Measurements from ENCODE around the gene BEST2. TPM values are rescaled to one million over a fixed set of nuclear protein-coding genes. Genes with fewer than 3 reads are reported as not detected.

BEST2 gene
- total RNA-seq, 1 experiment from 2014 or later, result 0.10 TPM

DNA sequence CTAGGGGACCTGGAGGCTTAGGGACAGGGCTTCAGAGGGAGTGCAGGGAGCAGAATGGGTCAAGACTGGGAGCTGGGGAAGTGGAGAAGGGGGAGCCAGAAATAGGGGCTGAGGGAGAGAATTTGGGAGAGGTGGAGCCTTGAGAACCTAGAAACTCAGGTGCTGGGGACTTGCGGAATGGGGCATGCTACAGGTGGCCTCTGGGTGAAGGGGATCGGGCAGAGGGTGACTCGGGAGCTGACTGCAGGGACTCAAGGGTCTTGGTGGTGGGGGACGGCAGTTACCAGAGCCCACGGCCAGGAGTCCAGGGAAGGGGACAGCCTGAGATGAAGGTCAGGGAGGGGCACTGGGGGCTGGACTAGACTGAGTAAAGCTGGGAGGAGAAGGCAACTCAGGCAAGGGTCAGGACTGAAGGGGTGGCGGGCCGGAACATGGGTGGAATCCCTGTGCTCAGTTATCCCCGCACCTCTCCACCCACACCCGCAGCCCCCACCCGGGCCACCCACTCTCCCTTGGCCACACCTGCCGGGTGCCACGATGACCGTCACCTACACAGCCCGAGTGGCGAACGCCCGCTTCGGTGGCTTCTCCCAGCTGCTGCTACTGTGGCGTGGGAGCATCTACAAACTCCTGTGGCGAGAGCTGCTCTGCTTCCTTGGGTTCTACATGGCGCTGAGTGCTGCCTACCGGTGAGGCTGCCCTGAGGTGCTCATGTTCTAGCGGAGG lies 628 bp downstream of the BEST2 start:
- ATAC-seq, result no peak
- Histone ChIP-seq H3K9me3 (ENCODE audit: control insufficient read depth in 1 of 2, insufficient read depth in 1 of 2, low read depth in 1 of 2, low read length in 2 of 2) (no peaks in the 10 kb centered on the region), H3K27me3 (ENCODE audit: insufficient read depth, low read length) (no peaks in the 10 kb centered on the region), H2AFZ (ENCODE audit: low read depth, low read length, poor library complexity, severe bottlenecking) (no peak overlapping the region), H3K9ac (ENCODE audit: low read length) (no peak overlapping the region), H3K9me2 (ENCODE audit: insufficient read depth) (no peaks in the 10 kb centered on the region), H4K20me1 (ENCODE audit: insufficient read depth) (no peaks in the 10 kb centered on the region), H3K4me1 (ENCODE audit: control insufficient read depth in 1 of 2, insufficient read depth in 2 of 2, low read length in 2 of 2) (peaks cover 0 to 2% of the 10 kb centered on the region in 2 experiments; a peak in 2 of 4 replicates), H3K4me2 (ENCODE audit: low read length) (no peak overlapping the region), H3K36me3 (ENCODE audit: control insufficient read depth in 1 of 2, insufficient read depth in 2 of 2, low read length in 2 of 2) (peaks cover 0 to 6% of the 10 kb centered on the region in 2 experiments; a peak in 3 of 4 replicates), H3K4me3 (replicated peaks in 1 of 2; ENCODE audit: low read depth in 1 of 2, low read length in 2 of 2) (no peak overlapping the region), H3K79me2 (ENCODE audit: insufficient read depth, low read length) (no peaks in the 10 kb centered on the region), H3K27ac (ENCODE audit: low read depth, low read length) (no peak overlapping the region)
- BruUV-seq (replicated peaks), result no TSS peak
- TF ChIP-seq POLR2A (IDR thresholded peaks at IDR 0.05; ENCODE audit: borderline replicate concordance, extremely low read depth, insufficient read depth, insufficient read length) (no peak), SP1 (IDR thresholded peaks at IDR 0.05; ENCODE audit: low read depth) (no peak), RAD21 (IDR thresholded peaks at IDR 0.05; ENCODE audit: low read depth) (no peak), YY1 (IDR thresholded peaks at IDR 0.05; ENCODE audit: extremely low read depth, insufficient replicate concordance, low read depth, low read length) (no peak), EZH2phosphoT487 (IDR thresholded peaks at IDR 0.05; ENCODE audit: borderline replicate concordance) (no peak), TCF7L2 (IDR thresholded peaks at IDR 0.05; ENCODE audit: borderline replicate concordance, extremely low read depth, insufficient read depth, insufficient read length) (no peak)
- TF ChIP-seq, protein P1, sequence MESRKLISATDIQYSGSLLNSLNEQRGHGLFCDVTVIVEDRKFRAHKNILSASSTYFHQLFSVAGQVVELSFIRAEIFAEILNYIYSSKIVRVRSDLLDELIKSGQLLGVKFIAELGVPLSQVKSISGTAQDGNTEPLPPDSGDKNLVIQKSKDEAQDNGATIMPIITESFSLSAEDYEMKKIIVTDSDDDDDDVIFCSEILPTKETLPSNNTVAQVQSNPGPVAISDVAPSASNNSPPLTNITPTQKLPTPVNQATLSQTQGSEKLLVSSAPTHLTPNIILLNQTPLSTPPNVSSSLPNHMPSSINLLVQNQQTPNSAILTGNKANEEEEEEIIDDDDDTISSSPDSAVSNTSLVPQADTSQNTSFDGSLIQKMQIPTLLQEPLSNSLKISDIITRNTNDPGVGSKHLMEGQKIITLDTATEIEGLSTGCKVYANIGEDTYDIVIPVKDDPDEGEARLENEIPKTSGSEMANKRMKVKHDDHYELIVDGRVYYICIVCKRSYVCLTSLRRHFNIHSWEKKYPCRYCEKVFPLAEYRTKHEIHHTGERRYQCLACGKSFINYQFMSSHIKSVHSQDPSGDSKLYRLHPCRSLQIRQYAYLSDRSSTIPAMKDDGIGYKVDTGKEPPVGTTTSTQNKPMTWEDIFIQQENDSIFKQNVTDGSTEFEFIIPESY (IDR thresholded peaks at IDR 0.05; ENCODE audit: extremely low read depth, insufficient replicate concordance, low read length), result no peak
- RAD21 ChIA-PET (ENCODE audit: low non-redundant PET in 1 of 2, low total read pairs in 2 of 2, uncharacterized antibody in 2 of 2, unreplicated experiment in 2 of 2), result no interaction called here
- POLR2A ChIA-PET, result no interaction called here
- DNase-seq (ENCODE audit: low read depth, low spot score), result no peak
- intact Hi-C loops (cut with micrococcal nuclease), result no loop called here
- CTCF ChIA-PET, result interaction anchor here (1.5 to 1.7 kb wide), 2 partner anchors 8 to 14 kb away, joined by 4 to 8 read pairs; no protein-coding TSS in a partner anchor

All from HCT116 (cell line).